B cell (primary cell): ENCODE results near the gene HMGN3. TPM values are rescaled to one million over a fixed set of nuclear protein-coding genes. Genes with fewer than 3 reads are reported as not detected.

Source experiments
- ATAC-seq: fragments of 200-7000 bp; cut with Tn5 transposase; one replicate; pipeline ENCODE4 v1.10.0; 2021; ENCODE audit warnings: low read depth, mild to moderate bottlenecking, moderate number of reproducible peaks, moderate library complexity
- CTCF ChIA-PET: fragments of 350-600 bp; sonication (Branson Sonifier 250); formaldehyde crosslinking; loops from one replicate; lab custom pipeline; 2021; ENCODE audit warnings: antibody characterized with exemption, inconsistent platforms; lab: Charles Lee
- POLR2A ChIA-PET: fragments of 350-600 bp; sonication (Branson Sonifier 250); formaldehyde crosslinking; loops from one replicate; lab custom pipeline; 2021; ENCODE audit warnings: antibody characterized with exemption; lab: Charles Lee
- DNase-seq: peaks from one replicate; pipeline ENCODE4 v3.0.0; 2013
- H2AFZ ChIP-seq: 2 replicates; pipeline ENCODE4 v1.6.1; 2012; ENCODE audit warnings: mild to moderate bottlenecking, low read depth, low read length; ENCODE audit not compliant: insufficient read depth, poor library complexity, severe bottlenecking
- H3K27ac ChIP-seq, 2 donors: 1 replicate in 1 of 2; 2 replicates in 1 of 2; pipeline ENCODE4 v1.5.1; 2012 to 2013; ENCODE audit warnings: low read length in 2 of 2, mild to moderate bottlenecking in 2 of 2, moderate library complexity in 1 of 2
- H3K27me3 ChIP-seq, 4 experiments: fragments of 200-600 bp in 1 of 4; sonication (generic) in 1 of 4; replicated peaks in 1 of 4; 1 replicate in 2 of 4; 2 replicates in 2 of 4; pipeline versions ENCODE4 v1.6.1 to v1.7.0; 2013 to 2016; ENCODE audit warnings: low read length in 3 of 4, mild to moderate bottlenecking in 2 of 4, mixed read lengths in 1 of 4, moderate library complexity in 1 of 4; ENCODE audit not compliant: insufficient read depth in 4 of 4, control insufficient read depth in 3 of 4; ENCODE audit errors: control extremely low read depth in 1 of 4
- H3K36me3 ChIP-seq, 2 experiments: replicated peaks in 1 of 2; 1 replicate in 1 of 2; 2 replicates in 1 of 2; pipeline versions ENCODE4 v1.6.1 to v1.7.1; 2013; ENCODE audit warnings: low read length in 1 of 2; ENCODE audit not compliant: insufficient read depth in 2 of 2, control insufficient read depth in 1 of 2; ENCODE audit errors: control extremely low read depth in 1 of 2, extremely low read depth in 1 of 2
- H3K4me1 ChIP-seq, 2 donors: fragments of 200-600 bp in 1 of 2; sonication (generic) in 1 of 2; 1 replicate in 1 of 2; 2 replicates in 1 of 2; pipeline versions ENCODE4 v1.5.1 to v1.6.1; 2013 to 2017; ENCODE audit warnings: low read length in 2 of 2; ENCODE audit not compliant: control insufficient read depth in 2 of 2, insufficient read depth in 2 of 2
- H3K4me2 ChIP-seq: replicated peaks from 2 replicates; pipeline ENCODE3; 2012; ENCODE audit warnings: mild to moderate bottlenecking, low read depth, low read length; ENCODE audit not compliant: poor library complexity, severe bottlenecking
- H3K4me3 ChIP-seq, 5 experiments: fragments of 200-600 bp in 1 of 5; sonication (generic) in 1 of 5; 1 replicate in 3 of 5; 2 replicates in 2 of 5; pipeline versions ENCODE4 v1.5.1 to v1.7.0; 2011 to 2016; ENCODE audit warnings: low read length in 4 of 5, mild to moderate bottlenecking in 4 of 5, low read depth in 2 of 5, control low read depth in 1 of 5, moderate library complexity in 1 of 5; ENCODE audit not compliant: insufficient read depth in 1 of 5; ENCODE audit errors: control extremely low read depth in 1 of 5, extremely low read depth in 1 of 5
- H3K79me2 ChIP-seq: fragments of 200-600 bp; sonication (generic); one replicate; pipeline ENCODE4 v1.6.0; 2016; ENCODE audit warnings: low read length; ENCODE audit not compliant: control insufficient read depth, insufficient read depth
- H3K9ac ChIP-seq: fragments of 200-600 bp; sonication (generic); 2 replicates; pipeline ENCODE4 v1.6.1; 2017; ENCODE audit warnings: mild to moderate bottlenecking, low read length, moderate library complexity
- H3K9me3 ChIP-seq, 3 donors: one replicate each; pipeline versions ENCODE4 v1.6.1 to v1.7.1; 2013; ENCODE audit warnings: low read length in 2 of 3; ENCODE audit not compliant: control insufficient read depth in 2 of 3, insufficient read depth in 1 of 3; ENCODE audit errors: control extremely low read depth in 1 of 3
- H4K20me1 ChIP-seq: 2 replicates; pipeline ENCODE4 v1.6.0; 2012; ENCODE audit warnings: mild to moderate bottlenecking, low read length; ENCODE audit not compliant: insufficient read depth, control insufficient read depth, poor library complexity, severe bottlenecking
- H3K27ac Mint-ChIP-seq: one replicate; pipeline ENCODE4 v1.8.0; 2021; ENCODE audit warnings: mixed read lengths
- H3K27me3 Mint-ChIP-seq: one replicate; pipeline ENCODE4 v1.8.0; 2021; ENCODE audit warnings: mixed read lengths
- H3K4me1 Mint-ChIP-seq: one replicate; pipeline ENCODE4 v1.8.0; 2021; ENCODE audit warnings: mixed read lengths
- H3K4me3 Mint-ChIP-seq: one replicate; pipeline ENCODE4 v1.8.0; 2021; ENCODE audit warnings: mixed read lengths
- H3K9me3 Mint-ChIP-seq: one replicate; pipeline ENCODE4 v1.8.0; 2022; ENCODE audit warnings: mixed read lengths; ENCODE audit not compliant: insufficient read depth
- CTCF ChIP-seq: fragments of 200-600 bp; IDR thresholded peaks from one replicate; pipeline ENCODE4 v1.8.0; 2022; ENCODE audit warnings: antibody characterized with exemption, mild to moderate bottlenecking
- EZH2 ChIP-seq: IDR thresholded peaks from 2 replicates; pipeline ENCODE4 v1.6.1; 2012; ENCODE audit warnings: borderline replicate concordance, low read depth, mild to moderate bottlenecking, moderate library complexity, low read length; ENCODE audit not compliant: insufficient read depth, poor library complexity, severe bottlenecking
- WGBS: methylation state at CpG from one replicate; pipeline ENCODE4 v1.1.5; 2013; ENCODE audit warnings: missing lambda C conversion rate; ENCODE audit not compliant: insufficient coverage; 5-methylcytosine and 5-hydroxymethylcytosine counted together
- intact Hi-C: fragments of 100-400 bp; cut with micrococcal nuclease; formaldehyde crosslinking; loops from one replicate; pipeline ENCODE4 v1.10.0; 2022
- polyA plus RNA-seq: library from polyadenylated mRNA; depleted of rRNA; stranded (reverse); fragments of >200 nt; gene quantifications from 2 replicates; pipeline ENCODE4 v1.2.3, GENCODE V29; 2012
- total RNA-seq, 2 donors: library from RNA; stranded (reverse); fragments of 120-200 nt in 1 of 2; gene quantifications; 1 replicate in 1 of 2; 2 replicates in 1 of 2; pipeline versions ENCODE4 v1.2.3 to v1.2.4, GENCODE V29; 2013 to 2022

HMGN3 gene
- total and polyA plus RNA-seq, 2 donors (not counting 1 experiment from before 2014, with no cell fraction given): 40.1 to 44.3 TPM

GRCh38 chr6:79227445-79227844 lies 7.0 kb downstream of the HMGN3 start:
- no peaks in the 10 kb centered on the region for H3K27me3 Mint-ChIP-seq
- intact Hi-C loops: no loop called here
- WGBS: no CpG with 5 or more reads among the region's 1 CpG
- H3K9me3 ChIP-seq: no peaks in the 10 kb centered on the region
- CTCF ChIA-PET: no interaction called here
- H3K4me3 Mint-ChIP-seq: no peak overlapping the region
- peaks cover 12% of the 10 kb centered on the region for H4K20me1 ChIP-seq
- H2AFZ ChIP-seq: no peak overlapping the region
- H3K4me3 ChIP-seq: no peak overlapping the region
- no peak for TF ChIP-seq CTCF
- TF ChIP-seq EZH2: no peak
- no peak overlapping the region for H3K9ac ChIP-seq
- H3K27ac ChIP-seq: no peak overlapping the region
- POLR2A ChIA-PET: no interaction called here
- H3K4me1 Mint-ChIP-seq: peaks cover 6% of the 10 kb centered on the region
- H3K4me1 ChIP-seq: no peaks in the 10 kb centered on the region
- no peaks in the 10 kb centered on the region for H3K27me3 ChIP-seq
- no peak overlapping the region for H3K27ac Mint-ChIP-seq
- peaks cover 0 to 3% of the 10 kb centered on the region in 2 experiments for H3K36me3 ChIP-seq
- ATAC-seq (no peak), DNase-seq (no peak)
- H3K79me2 ChIP-seq: peaks cover 30% of the 10 kb centered on the region
- H3K9me3 Mint-ChIP-seq: no peaks in the 10 kb centered on the region
- H3K4me2 ChIP-seq: no peak overlapping the region

DNA sequence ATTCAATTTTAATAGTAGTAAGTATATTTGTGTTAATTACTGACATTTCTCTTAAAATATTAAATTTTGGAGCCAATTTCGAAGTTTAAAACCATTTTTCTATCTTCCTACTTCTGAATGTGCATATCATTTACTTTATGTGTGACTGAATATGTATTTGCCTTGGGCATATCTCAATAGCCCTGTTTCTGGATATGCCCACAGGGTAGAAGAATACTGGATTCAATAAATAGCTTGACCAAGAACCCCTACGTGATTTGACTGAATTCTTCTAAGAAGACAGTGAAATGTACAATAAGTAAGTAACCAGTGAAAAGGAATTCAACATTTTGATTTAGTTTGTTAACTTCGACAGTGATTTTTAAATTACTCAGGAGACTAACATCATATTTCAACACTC lies 7.8 kb downstream of the HMGN3 start:
- no peak for TF ChIP-seq EZH2
- TF ChIP-seq CTCF: no peak
- WGBS: no CpG with 5 or more reads among the region's 3 CpGs
- CTCF ChIA-PET: no interaction called here
- H3K4me3 Mint-ChIP-seq: no peak overlapping the region
- H3K4me1 ChIP-seq: no peaks in the 10 kb centered on the region
- no peak overlapping the region for H3K9ac ChIP-seq
- peaks cover 32% of the 10 kb centered on the region for H3K79me2 ChIP-seq
- ATAC-seq (no peak), DNase-seq (no peak)
- no peaks in the 10 kb centered on the region for H3K9me3 Mint-ChIP-seq
- peaks cover 2% of the 10 kb centered on the region for H3K4me1 Mint-ChIP-seq
- intact Hi-C loops: no loop called here
- H2AFZ ChIP-seq: no peak overlapping the region
- no peaks in the 10 kb centered on the region for H3K9me3 ChIP-seq
- H3K27ac Mint-ChIP-seq: no peak overlapping the region
- H4K20me1 ChIP-seq: peaks cover 12% of the 10 kb centered on the region
- H3K27me3 Mint-ChIP-seq: no peaks in the 10 kb centered on the region
- H3K4me3 ChIP-seq: no peak overlapping the region
- no peaks in the 10 kb centered on the region for H3K27me3 ChIP-seq
- POLR2A ChIA-PET: no interaction called here
- H3K4me2 ChIP-seq: no peak overlapping the region
- H3K36me3 ChIP-seq: peaks cover 0 to 3% of the 10 kb centered on the region in 2 experiments
- no peak overlapping the region for H3K27ac ChIP-seq
